Nasal cavity respiratory epithelium epithelial cell of viscerocranial mucosa (primary cell): ENCODE measurements around the gene EYA2. TPM values are rescaled to one million over a fixed set of nuclear protein-coding genes. Genes with fewer than 3 reads are reported as not detected.

Experiments used
- total RNA-seq: library from RNA; depleted of rRNA; stranded (reverse); fragments of >200 nt; gene quantifications from 2 replicates; pipeline ENCODE4 v1.2.3, GENCODE V29; 2014

The EYA2 gene
- 3.4 and 12.3 TPM in 2 replicates for total RNA-seq

DNA sequence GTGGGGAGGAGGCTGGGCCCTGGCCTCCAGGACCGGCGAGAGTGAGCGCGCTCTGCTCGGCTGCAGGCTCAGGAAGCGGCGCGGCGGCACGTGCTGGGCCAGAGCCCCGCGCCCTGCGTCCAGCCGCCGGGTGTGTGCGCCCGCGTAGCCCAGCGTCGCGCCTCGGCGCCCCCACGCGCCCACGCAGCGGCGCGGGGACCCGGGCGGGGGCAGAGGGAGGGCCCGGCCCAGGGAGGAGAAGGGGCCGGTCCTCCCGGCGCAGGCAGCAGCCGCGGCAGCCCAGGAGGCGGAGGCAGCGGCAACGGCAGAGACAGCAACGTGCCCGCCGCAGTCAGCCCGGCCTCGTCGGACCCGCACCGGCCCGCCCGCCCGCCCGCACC is at the start of gene EYA2:
Gene EYA2, plus strand, starts transcription at position 265 of the 380 bp plus-strand sequence. CDS start 95,168 bp downstream, outside the sequence.

Other genes with a start within 250 kb of the EYA2 start
- 3.3 and 3.8 TPM in 2 replicates for gene SLC13A3, start 243.4 kb upstream of the EYA2 start, total RNA-seq
- 16.5 and 17.4 TPM in 2 replicates for gene TP53RK, start 205.4 kb upstream of the EYA2 start, total RNA-seq
- gene SLC2A10, start 185.2 kb upstream of the EYA2 start, total RNA-seq = 6.5 and 12.1 TPM in 2 replicates